K562 (cell line): ENCODE results near the gene NAPB. TPM values are rescaled to one million over a fixed set of nuclear protein-coding genes. Genes with fewer than 3 reads are reported as not detected.
A peak's percentile ranks its signal among the peaks of the same experiment; 100 is the strongest.

Experiments
- ATF3 ChIP-seq, 2 experiments: fragments of 450-650 bp in 1 of 2; sonication (generic) in 1 of 2; formaldehyde crosslinking in 1 of 2; IDR thresholded peaks in 1 of 2; conservative IDR thresholded peaks in 1 of 2; 2 replicates each; pipeline versions ENCODE4 v1.6.1 to v1.8.1; 2016 to 2023; ENCODE audit warnings: mild to moderate bottlenecking in 2 of 2, moderate library complexity in 2 of 2, inconsistent platforms in 1 of 2, missing genetic modification reagents in 1 of 2
- E2F3 ChIP-seq: fragments of 250-450 bp; sonication (Bioruptor Pico); IDR thresholded peaks from 2 replicates; pipeline ENCODE4 v1.4.0; 2020; ENCODE audit warnings: mild to moderate bottlenecking
- HDAC2 ChIP-seq: fragments of 450-650 bp; IDR thresholded peaks from 2 replicates; pipeline ENCODE4 v1.6.1; 2016; ENCODE audit warnings: mild to moderate bottlenecking
- SETDB1 ChIP-seq: IDR thresholded peaks from one replicate; pipeline ENCODE4 v1.6.1; 2012; ENCODE audit warnings: low read length, control low read depth, inconsistent platforms
- SMAD1 ChIP-seq: fragments of 150-350 bp; IDR thresholded peaks from 2 replicates; pipeline ENCODE4 v1.6.1; 2014; ENCODE audit warnings: low read length, low read depth; ENCODE audit not compliant: partially characterized antibody
- SP1 ChIP-seq: sonication (generic); formaldehyde crosslinking; IDR thresholded peaks from 2 replicates; pipeline ENCODE4 v1.8.1; 2022; ENCODE audit warnings: mild to moderate bottlenecking, missing genetic modification reagents
- TAF7 ChIP-seq: fragments of 450-650 bp; IDR thresholded peaks from 2 replicates; pipeline ENCODE4 v1.6.1; 2016; ENCODE audit warnings: missing genetic modification characterization, missing compliant biosample characterization
- TFAP4 ChIP-seq: sonication (generic); formaldehyde crosslinking; IDR thresholded peaks from 2 replicates; pipeline ENCODE4 v1.8.0; 2022; ENCODE audit warnings: missing genetic modification reagents, mild to moderate bottlenecking, moderate library complexity, borderline replicate concordance
- ZBTB12 ChIP-seq: fragments of 250-450 bp; sonication (Bioruptor Pico); IDR thresholded peaks from 2 replicates; pipeline ENCODE4 v1.4.0; 2020
- ZFP36 ChIP-seq: fragments of 150-350 bp; IDR thresholded peaks from 2 replicates; pipeline ENCODE4 v1.6.1; 2018; ENCODE audit warnings: low read length, low read depth; ENCODE audit not compliant: partially characterized antibody
- ZNF407 ChIP-seq: fragments of 450-650 bp; IDR thresholded peaks from 2 replicates; pipeline ENCODE4 v1.6.1; 2016; ENCODE audit warnings: low read depth
- ZNF639 ChIP-seq, 2 experiments: fragments of 200-800 bp in 1 of 2; sonication (Bioruptor generic) in 1 of 2; sonication (generic) in 1 of 2; formaldehyde crosslinking in 1 of 2; IDR thresholded peaks in 1 of 2; conservative IDR thresholded peaks in 1 of 2; 2 replicates each; pipeline versions ENCODE4 v1.5.0 to v1.6.1; 2016 to 2020; ENCODE audit warnings: missing compliant biosample characterization in 1 of 2, missing genetic modification characterization in 1 of 2, missing genetic modification reagents in 1 of 2
- polyA plus RNA-seq, 8 experiments: library from polyadenylated mRNA; depleted of rRNA in 4 of 8; stranded (reverse) in 5 of 8; unstranded in 3 of 8; fragments of >200 nt; fragmentation: Nextera tagmentation in 2 of 8; fragmentation: Illumina TruSeq in 1 of 8; extraction: Ambion mirVana in 2 of 8; extraction: Trizol in 1 of 8; gene quantifications; 2 replicates each; pipeline versions ENCODE4 v1.2.1 to v1.2.3, GENCODE V29; 2011 to 2014; ENCODE audit warnings: inconsistent platforms in 1 of 8, missing spikeins in 1 of 8
- total RNA-seq, 7 experiments: library from RNA; depleted of rRNA in 6 of 7; stranded (reverse); fragments of >200 nt in 6 of 7; fragmentation: Illumina TruSeq in 2 of 7; extraction: Trizol in 2 of 7; gene quantifications; 2 replicates each; pipeline versions ENCODE4 v1.2.1 to v1.2.3, GENCODE V29; 2011 to 2021; ENCODE audit warnings: low replicate concordance in 1 of 7

The NAPB gene
- total and polyA plus RNA-seq, 9 of the 15 experiments (the other 6 are each of a cell fraction or from before 2014, with no cell fraction given) = 1.4 to 7.7 (median 5.2) TPM

DNA sequence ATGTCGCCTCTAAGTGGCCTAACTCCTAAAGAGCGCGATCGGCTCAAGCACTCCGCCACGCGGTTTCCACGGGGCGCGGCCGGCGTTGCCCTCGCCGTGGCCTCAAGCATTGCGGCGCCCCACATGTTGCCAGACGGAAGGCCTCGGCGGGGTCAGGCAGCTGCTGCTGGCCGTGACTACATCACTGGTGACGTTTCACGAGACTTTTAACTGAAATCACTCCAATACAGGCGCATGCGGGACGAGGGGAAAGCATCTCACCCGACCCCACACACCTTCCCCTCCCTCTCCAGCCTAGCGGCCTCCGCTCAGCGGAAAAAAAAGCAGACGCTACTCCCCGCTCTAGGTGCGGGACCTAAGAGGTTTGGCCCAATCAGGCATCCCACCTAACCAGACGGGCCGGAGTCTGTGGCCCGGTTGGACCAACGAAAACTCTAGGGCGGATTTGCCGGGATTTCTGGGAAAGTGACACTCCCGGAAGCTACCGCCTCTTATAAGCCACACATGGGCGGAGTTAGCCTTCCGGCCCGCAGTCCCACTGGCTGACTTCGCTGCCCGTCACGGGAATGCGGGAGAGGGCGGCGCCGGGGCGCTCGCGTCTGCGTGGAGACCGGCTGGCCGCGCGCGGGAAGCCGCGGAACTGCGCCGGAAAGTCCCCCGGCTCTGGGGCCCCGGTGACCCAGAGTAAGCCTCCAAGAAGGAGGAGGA, 70.9 kb downstream of the NAPB start, which contains the start of gene NXT1 (continued):
- TF ChIP-seq ZBTB12 (peak; percentile 45; the same call in 1 of the 2 replicates), SETDB1 (no peak), SMAD1 (peak; percentile 25), SP1 (peak; percentile 95), E2F3 (CRISPR knock-in tag) (peak; percentile 85), ZNF639 (CRISPR knock-in tag; conservative IDR thresholded peaks at IDR 0.05 in 1 of 2, IDR thresholded peaks at IDR 0.05 in 1 of 2) (peak in 1 of 2 experiments; percentile 46; a peak in 2 of 4 replicates), TFAP4 (CRISPR knock-in tag) (peak; percentile 82; the same call in 1 of the 2 replicates), ZNF407 (peak; percentile 45; the same call in 1 of the 2 replicates), TAF7 (tag) (0 out of 2 replicates have a peak, but pooled peaks have one; percentile 47), ATF3 (IDR thresholded peaks at IDR 0.05) (no peak), ATF3 (CRISPR knock-in tag; conservative IDR thresholded peaks at IDR 0.05) (0 out of 2 replicates have a peak, but pooled peaks have one; percentile 48), HDAC2 (0 out of 2 replicates have a peak, but pooled peaks have one; percentile 11), ZFP36 (no peak)
